CD4-positive, alpha-beta T cell (primary cell): ENCODE data around the gene APOC1. TPM values are rescaled to one million over a fixed set of nuclear protein-coding genes. Genes with fewer than 3 reads are reported as not detected.

Experiments
- ATAC-seq: fragments of 200-7000 bp; cut with Tn5 transposase; one replicate; pipeline ENCODE4 v1.10.0; 2022; ENCODE audit warnings: mild to moderate bottlenecking; ENCODE audit not compliant: poor library complexity
- CTCF ChIA-PET: fragments of 350-600 bp; sonication (Branson Sonifier 250); formaldehyde crosslinking; loops from one replicate; lab custom pipeline; 2021; ENCODE audit warnings: antibody characterized with exemption, inconsistent platforms; lab: Charles Lee
- POLR2A ChIA-PET: fragments of 350-600 bp; sonication (Branson Sonifier 250); formaldehyde crosslinking; loops from one replicate; lab custom pipeline; 2021; ENCODE audit warnings: antibody characterized with exemption, inconsistent platforms; lab: Charles Lee
- DNase-seq, 14 experiments: peaks; one replicate each; pipeline ENCODE4 v3.0.0-alpha.2; 2013 to 2020; ENCODE audit warnings: mixed read lengths in 2 of 14
- H3K27ac ChIP-seq, 2 donors: one replicate each; pipeline versions ENCODE4 v1.5.1 to v1.7.0; 2013; ENCODE audit warnings: low read length in 2 of 2, low read depth in 1 of 2, mild to moderate bottlenecking in 1 of 2
- H3K27me3 ChIP-seq, 2 experiments: 1 replicate in 1 of 2; 2 replicates in 1 of 2; pipeline versions ENCODE4 v1.6.1 to v1.7.0; 2013; ENCODE audit warnings: low read length in 2 of 2, control low read depth in 1 of 2, mild to moderate bottlenecking in 1 of 2, moderate library complexity in 1 of 2; ENCODE audit not compliant: insufficient read depth in 2 of 2, control insufficient read depth in 1 of 2
- H3K36me3 ChIP-seq: one replicate; pipeline ENCODE4 v1.6.1; 2013; ENCODE audit warnings: low read length, control low read depth; ENCODE audit not compliant: insufficient read depth
- H3K4me1 ChIP-seq: one replicate; pipeline ENCODE4 v1.6.1; 2013; ENCODE audit warnings: low read length, control low read depth; ENCODE audit not compliant: insufficient read depth
- H3K4me3 ChIP-seq: one replicate; pipeline ENCODE4 v1.5.1; 2013; ENCODE audit warnings: mild to moderate bottlenecking, low read length, moderate library complexity
- H3K9me3 ChIP-seq, 2 experiments: 1 replicate in 1 of 2; 2 replicates in 1 of 2; pipeline versions ENCODE4 v1.6.1 to v1.7.0; 2013; ENCODE audit warnings: low read length in 2 of 2, mild to moderate bottlenecking in 2 of 2, control low read depth in 1 of 2, moderate library complexity in 1 of 2; ENCODE audit not compliant: control insufficient read depth in 1 of 2, insufficient read depth in 1 of 2
- H3K27ac Mint-ChIP-seq: one replicate; pipeline ENCODE4 v1.8.0; 2020; ENCODE audit warnings: mixed read lengths
- H3K27me3 Mint-ChIP-seq: one replicate; pipeline ENCODE4 v1.8.0; 2021; ENCODE audit warnings: mixed read lengths
- H3K36me3 Mint-ChIP-seq: one replicate; pipeline ENCODE4 v1.8.0; 2021; ENCODE audit warnings: low read depth, mixed read lengths
- H3K4me1 Mint-ChIP-seq: one replicate; pipeline ENCODE4 v1.8.0; 2021; ENCODE audit warnings: low read depth, mixed read lengths
- H3K4me3 Mint-ChIP-seq: one replicate; pipeline ENCODE4 v1.8.0; 2020; ENCODE audit warnings: mild to moderate bottlenecking, mixed read lengths
- H3K9me3 Mint-ChIP-seq: one replicate; pipeline ENCODE4 v1.8.0; 2020; ENCODE audit warnings: mixed read lengths
- intact Hi-C, 2 experiments: fragments of 100-400 bp; cut with DNase I in 1 of 2; cut with micrococcal nuclease in 1 of 2; formaldehyde crosslinking; loops; one replicate each; pipeline versions ENCODE4 v1.15.1 to v1.9.0; 2023 to 2025; cut with DNase I, micrococcal nuclease
- total RNA-seq, 174 experiments: library from RNA in 2 of 174; stranded (reverse) in 2 of 174; gene quantifications; one replicate each; pipeline ENCODE4 v1.2.3 and lab custom pipeline; 2021 to 2026
- TF ChIP-seq, protein P1 (sequence below): fragments of 200-600 bp; IDR thresholded peaks from one replicate; pipeline ENCODE4 v1.8.0; 2022; ENCODE audit warnings: antibody characterized with exemption, mild to moderate bottlenecking

The APOC1 gene
- total RNA-seq, 2 experiments from 2014 or later = not detected

DNA sequence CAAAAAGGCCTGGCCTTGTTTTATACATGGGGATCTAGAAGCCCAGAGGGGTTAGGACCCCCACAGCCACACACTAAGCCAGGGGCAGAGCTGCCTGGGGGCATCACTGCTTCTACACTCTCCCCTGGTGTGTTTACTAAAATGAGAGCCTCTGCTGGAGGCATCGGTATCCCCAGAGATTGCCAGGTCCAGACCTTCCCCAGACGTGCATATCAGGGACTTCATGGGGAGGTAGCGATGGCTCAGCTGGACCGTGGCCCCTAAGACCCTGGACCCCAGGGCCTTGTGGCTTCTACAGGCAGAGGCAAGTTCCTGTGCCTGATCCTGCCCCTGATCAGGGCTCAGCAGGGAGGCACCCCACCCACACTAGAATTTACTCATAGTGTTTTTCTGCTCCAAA, 54.3 kb downstream of the APOC1 start:
- intact Hi-C loops = no loop called here
- TF ChIP-seq, protein P1, sequence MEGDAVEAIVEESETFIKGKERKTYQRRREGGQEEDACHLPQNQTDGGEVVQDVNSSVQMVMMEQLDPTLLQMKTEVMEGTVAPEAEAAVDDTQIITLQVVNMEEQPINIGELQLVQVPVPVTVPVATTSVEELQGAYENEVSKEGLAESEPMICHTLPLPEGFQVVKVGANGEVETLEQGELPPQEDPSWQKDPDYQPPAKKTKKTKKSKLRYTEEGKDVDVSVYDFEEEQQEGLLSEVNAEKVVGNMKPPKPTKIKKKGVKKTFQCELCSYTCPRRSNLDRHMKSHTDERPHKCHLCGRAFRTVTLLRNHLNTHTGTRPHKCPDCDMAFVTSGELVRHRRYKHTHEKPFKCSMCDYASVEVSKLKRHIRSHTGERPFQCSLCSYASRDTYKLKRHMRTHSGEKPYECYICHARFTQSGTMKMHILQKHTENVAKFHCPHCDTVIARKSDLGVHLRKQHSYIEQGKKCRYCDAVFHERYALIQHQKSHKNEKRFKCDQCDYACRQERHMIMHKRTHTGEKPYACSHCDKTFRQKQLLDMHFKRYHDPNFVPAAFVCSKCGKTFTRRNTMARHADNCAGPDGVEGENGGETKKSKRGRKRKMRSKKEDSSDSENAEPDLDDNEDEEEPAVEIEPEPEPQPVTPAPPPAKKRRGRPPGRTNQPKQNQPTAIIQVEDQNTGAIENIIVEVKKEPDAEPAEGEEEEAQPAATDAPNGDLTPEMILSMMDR = no peak
- Mint-ChIP-seq H3K4me3 (no peak overlapping the region), H3K9me3 (no peaks in the 10 kb centered on the region), H3K36me3 (peaks cover 59% of the 10 kb centered on the region), H3K27ac (no peak overlapping the region), H3K27me3 (no peaks in the 10 kb centered on the region), H3K4me1 (no peaks in the 10 kb centered on the region)
- no peak for ATAC-seq
- H3K36me3 ChIP-seq = peaks cover 47% of the 10 kb centered on the region
- no peak overlapping the region for H3K4me3 ChIP-seq
- H3K9me3 ChIP-seq = no peaks in the 10 kb centered on the region
- no peaks in the 10 kb centered on the region for H3K4me1 ChIP-seq
- ChIA-PET POLR2A (interaction anchor here (0.7 kb wide), 1 partner anchor 10 kb away, joined by 3 read pairs; no protein-coding TSS in a partner anchor), CTCF (no interaction called here)
- H3K27ac ChIP-seq = no peak overlapping the region
- H3K27me3 ChIP-seq = no peaks in the 10 kb centered on the region
- no peak for DNase-seq

Other genes starting within 250 kb of the APOC1 start
- under 1 TPM; 0.27 to 0.78 TPM for gene CEACAM19, start 243.1 kb upstream of the APOC1 start, total RNA-seq
- gene CEACAM16, start 215.5 kb upstream of the APOC1 start, total RNA-seq = not detected
- gene BCL3, start 165.9 kb upstream of the APOC1 start, total RNA-seq = 10 to 100 TPM; 90.9 to 97.1 TPM
- not detected for gene CBLC, start 136.7 kb upstream of the APOC1 start, total RNA-seq
- gene BCAM, start 105.5 kb upstream of the APOC1 start, total RNA-seq = not detected
- 1 to 10 TPM; 1.8 to 1.9 TPM for gene NECTIN2, start 68.3 kb upstream of the APOC1 start, total RNA-seq
- 10 to 100 TPM; 25.4 to 26.8 TPM for gene TOMM40, start 23.4 kb upstream of the APOC1 start, total RNA-seq
- gene APOE, start 8.8 kb upstream of the APOC1 start, total RNA-seq = 1 to 10 TPM; 4.5 to 5.2 TPM
- not detected for gene APOC4, start 27.6 kb downstream of the APOC1 start, total RNA-seq
- not detected for gene APOC2, start 31.4 kb downstream of the APOC1 start, total RNA-seq
- gene CLPTM1, start 40.8 kb downstream of the APOC1 start, total RNA-seq = 10 to 100 TPM; 71.0 to 72.7 TPM
- 10 to 100 TPM; 91.6 to 92.5 TPM for gene RELB, start 86.9 kb downstream of the APOC1 start, total RNA-seq
- gene CLASRP, start 124.4 kb downstream of the APOC1 start, total RNA-seq = 100 to 1,000 TPM; 152 to 154 TPM
- 1 to 10 TPM; 2.0 to 2.4 TPM for gene ZNF296, start 161.9 kb downstream of the APOC1 start, total RNA-seq
- gene GEMIN7, start 164.7 kb downstream of the APOC1 start, total RNA-seq = 1 to 10 TPM; 4.0 to 4.8 TPM
- 10 to 100 TPM; 17.2 to 19.6 TPM for gene PPP1R37, start 178.6 kb downstream of the APOC1 start, total RNA-seq
- gene NKPD1, start 246.4 kb downstream of the APOC1 start, total RNA-seq = under 1 TPM; 0.73 to 0.91 TPM